CD4-positive, alpha-beta memory T cell (primary cell): Measurements from ENCODE around the gene PYGO2. TPM values are rescaled to one million over a fixed set of nuclear protein-coding genes. Genes with fewer than 3 reads are reported as not detected.

Experiments used
- CTCF ChIA-PET: fragments of 350-600 bp; sonication (Branson Sonifier 250); formaldehyde crosslinking; loops from one replicate; lab custom pipeline; 2021; ENCODE audit warnings: inconsistent platforms; ENCODE audit not compliant: partially characterized antibody; lab: Charles Lee
- POLR2A ChIA-PET: fragments of 350-600 bp; sonication (Branson Sonifier 250); formaldehyde crosslinking; loops from one replicate; lab custom pipeline; 2021; ENCODE audit not compliant: partially characterized antibody; lab: Charles Lee
- DNase-seq, 5 donors: peaks; one replicate each; pipeline versions ENCODE4 v3.0.0 to v3.0.0-alpha.2; 2020 to 2022; ENCODE audit warnings: mixed read lengths in 1 of 5
- H3K27ac ChIP-seq: one replicate; pipeline ENCODE4 v1.7.0; 2013; ENCODE audit warnings: low read depth, low read length
- H3K27me3 ChIP-seq: 2 replicates; pipeline ENCODE4 v1.7.0; 2013; ENCODE audit warnings: mild to moderate bottlenecking, low read length, moderate library complexity; ENCODE audit not compliant: insufficient read depth
- H3K36me3 ChIP-seq: 2 replicates; pipeline ENCODE4 v1.7.0; 2013; ENCODE audit warnings: mild to moderate bottlenecking, low read length, moderate library complexity; ENCODE audit not compliant: insufficient read depth
- H3K4me1 ChIP-seq: 2 replicates; pipeline ENCODE4 v1.7.0; 2013; ENCODE audit warnings: mild to moderate bottlenecking, low read length, moderate library complexity; ENCODE audit not compliant: insufficient read depth
- H3K4me3 ChIP-seq, 2 donors: one replicate each; pipeline ENCODE4 v1.7.0; 2013; ENCODE audit warnings: low read length in 2 of 2, mild to moderate bottlenecking in 1 of 2
- H3K9me3 ChIP-seq, 2 donors: one replicate each; pipeline ENCODE4 v1.7.0; 2013; ENCODE audit warnings: low read length in 2 of 2, control low read depth in 1 of 2; ENCODE audit not compliant: control insufficient read depth in 1 of 2
- H3K27ac Mint-ChIP-seq, 7 donors: one replicate each; pipeline ENCODE4 v1.8.0; 2020 to 2021; ENCODE audit warnings: mixed read lengths in 7 of 7, mild to moderate bottlenecking in 6 of 7, inconsistent platforms in 3 of 7, moderate library complexity in 3 of 7
- H3K27me3 Mint-ChIP-seq, 2 donors: one replicate each; pipeline ENCODE4 v1.8.0; 2020 to 2021; ENCODE audit warnings: mixed read lengths in 2 of 2
- H3K36me3 Mint-ChIP-seq, 2 donors: one replicate each; pipeline ENCODE4 v1.8.0; 2020 to 2021; ENCODE audit warnings: mixed read lengths in 2 of 2, inconsistent platforms in 1 of 2, mild to moderate bottlenecking in 1 of 2
- H3K4me1 Mint-ChIP-seq, 4 donors: one replicate each; pipeline ENCODE4 v1.8.0; 2020 to 2021; ENCODE audit warnings: mixed read lengths in 4 of 4, mild to moderate bottlenecking in 1 of 4
- H3K4me3 Mint-ChIP-seq, 8 donors: one replicate each; pipeline ENCODE4 v1.8.0; 2020 to 2021; ENCODE audit warnings: mixed read lengths in 8 of 8, mild to moderate bottlenecking in 7 of 8, moderate library complexity in 6 of 8, inconsistent platforms in 3 of 8
- H3K9me3 Mint-ChIP-seq, 8 donors: one replicate each; pipeline ENCODE4 v1.8.0; 2020 to 2021; ENCODE audit warnings: mixed read lengths in 8 of 8, mild to moderate bottlenecking in 5 of 8, inconsistent platforms in 3 of 8, moderate library complexity in 1 of 8
- intact Hi-C: fragments of 100-400 bp; cut with micrococcal nuclease; formaldehyde crosslinking; loops from one replicate; pipeline ENCODE4 v1.15.1; 2023
- polyA plus RNA-seq, 2 donors: library from polyadenylated mRNA; unstranded; fragments of 300-500 nt; fragmentation: Illumina TruSeq; gene quantifications; one replicate each; pipeline ENCODE4 v1.2.3, GENCODE V29; 2021
- total RNA-seq, 2 experiments: library from RNA; stranded (reverse); gene quantifications; one replicate each; pipeline ENCODE4 v1.2.3, GENCODE V29; 2021

Gene PYGO2
- total and polyA plus RNA-seq, 4 experiments from 2014 or later: 22.5 to 80.2 (median 66.3) TPM

GRCh38 chr1:154945962-154946850, 15.4 kb downstream of the PYGO2 start:
- ChIA-PET POLR2A (interaction anchor here (1.1 to 2.0 kb wide), 4 partner anchors 9 to 139 kb away, joined by 3 to 11 read pairs (median 3); partner anchors contain the start of genes PMVK and ZBTB7B), CTCF (interaction anchor here (0.9 to 4.4 kb wide), 6 partner anchors 10 to 465 kb away, joined by 3 to 14 read pairs (median 4); partner anchors contain the start of genes ADAM15 and PMVK)
- H3K36me3 Mint-ChIP-seq: peaks cover 29 to 64% of the 10 kb centered on the region in 2 donors
- H3K4me3 Mint-ChIP-seq: no peak overlapping the region
- peak overlapping the region; percentile 51 to 97 (median 84) for H3K27ac Mint-ChIP-seq
- H3K27ac ChIP-seq: peak overlapping the region; percentile 82
- peak in 1 of 5 donors; percentile 29 for DNase-seq
- H3K36me3 ChIP-seq: peaks cover 58% of the 10 kb centered on the region
- peaks cover 0 to 2% (median 0%) of the 10 kb centered on the region in 8 donors for H3K9me3 Mint-ChIP-seq
- H3K9me3 ChIP-seq: no peaks in the 10 kb centered on the region
- peaks cover 72% of the 10 kb centered on the region for H3K4me1 ChIP-seq
- no peaks in the 10 kb centered on the region for H3K27me3 Mint-ChIP-seq
- intact Hi-C loops: no loop called here
- no peak overlapping the region for H3K4me3 ChIP-seq
- no peaks in the 10 kb centered on the region for H3K27me3 ChIP-seq
- peaks cover 40 to 66% (median 55%) of the 10 kb centered on the region in 4 donors for H3K4me1 Mint-ChIP-seq

GRCh38 chr1:154945160-154945961, 16.2 kb downstream of the PYGO2 start:
- Histone ChIP-seq H3K4me3 (no peak overlapping the region), H3K36me3 (peaks cover 49% of the 10 kb centered on the region), H3K27ac (peak overlapping the region; percentile 82), H3K4me1 (peaks cover 72% of the 10 kb centered on the region), H3K27me3 (no peaks in the 10 kb centered on the region), H3K9me3 (no peaks in the 10 kb centered on the region)
- Mint-ChIP-seq H3K9me3 (peaks cover 0 to 2% (median 0%) of the 10 kb centered on the region in 8 donors), H3K27ac (peak overlapping the region; percentile 6 to 97 (median 62)), H3K4me3 (no peak overlapping the region), H3K4me1 (peaks cover 42 to 66% (median 55%) of the 10 kb centered on the region in 4 donors), H3K27me3 (no peaks in the 10 kb centered on the region), H3K36me3 (peaks cover 23 to 58% of the 10 kb centered on the region in 2 donors)
- peak in 1 of 5 donors; percentile 22 for DNase-seq
- CTCF ChIA-PET: interaction anchor here (0.9 to 4.4 kb wide), 14 partner anchors 9 to 464 kb away, joined by 3 to 14 read pairs (median 4); partner anchors contain the start of genes ADAM15, ADAR, FLAD1 and PMVK
- POLR2A ChIA-PET: interaction anchor here (0.7 to 2.0 kb wide), 8 partner anchors 9 to 276 kb away, joined by 3 to 11 read pairs (median 3); partner anchors contain the start of genes FLAD1, PMVK and ZBTB7B
- intact Hi-C loops: no loop called here

GRCh38 chr1:154944401-154945159, 17.0 kb downstream of the PYGO2 start:
- Mint-ChIP-seq H3K4me1 (peaks cover 47 to 69% (median 59%) of the 10 kb centered on the region in 4 donors), H3K36me3 (peaks cover 21 to 57% of the 10 kb centered on the region in 2 donors), H3K4me3 (peak overlapping the region in 1 of 8 donors; percentile 85), H3K27ac (peak overlapping the region; percentile 61 to 97 (median 96)), H3K9me3 (peaks cover 0 to 2% (median 0%) of the 10 kb centered on the region in 8 donors), H3K27me3 (no peaks in the 10 kb centered on the region)
- Histone ChIP-seq H3K4me1 (peaks cover 77% of the 10 kb centered on the region), H3K36me3 (peaks cover 47% of the 10 kb centered on the region), H3K27me3 (no peaks in the 10 kb centered on the region), H3K4me3 (no peak overlapping the region), H3K9me3 (no peaks in the 10 kb centered on the region), H3K27ac (peak overlapping the region; percentile 82)
- intact Hi-C loops: no loop called here
- ChIA-PET POLR2A (interaction anchor here (0.7 to 2.0 kb wide), 10 partner anchors 8 to 323 kb away, joined by 3 to 11 read pairs (median 3); partner anchors contain the start of genes FLAD1 and PMVK), CTCF (interaction anchor here (0.6 to 4.4 kb wide), 20 partner anchors 8 to 464 kb away, joined by 3 to 14 read pairs (median 3); partner anchors contain the start of genes ADAR, FLAD1 and PMVK)
- no peak for DNase-seq

DNA sequence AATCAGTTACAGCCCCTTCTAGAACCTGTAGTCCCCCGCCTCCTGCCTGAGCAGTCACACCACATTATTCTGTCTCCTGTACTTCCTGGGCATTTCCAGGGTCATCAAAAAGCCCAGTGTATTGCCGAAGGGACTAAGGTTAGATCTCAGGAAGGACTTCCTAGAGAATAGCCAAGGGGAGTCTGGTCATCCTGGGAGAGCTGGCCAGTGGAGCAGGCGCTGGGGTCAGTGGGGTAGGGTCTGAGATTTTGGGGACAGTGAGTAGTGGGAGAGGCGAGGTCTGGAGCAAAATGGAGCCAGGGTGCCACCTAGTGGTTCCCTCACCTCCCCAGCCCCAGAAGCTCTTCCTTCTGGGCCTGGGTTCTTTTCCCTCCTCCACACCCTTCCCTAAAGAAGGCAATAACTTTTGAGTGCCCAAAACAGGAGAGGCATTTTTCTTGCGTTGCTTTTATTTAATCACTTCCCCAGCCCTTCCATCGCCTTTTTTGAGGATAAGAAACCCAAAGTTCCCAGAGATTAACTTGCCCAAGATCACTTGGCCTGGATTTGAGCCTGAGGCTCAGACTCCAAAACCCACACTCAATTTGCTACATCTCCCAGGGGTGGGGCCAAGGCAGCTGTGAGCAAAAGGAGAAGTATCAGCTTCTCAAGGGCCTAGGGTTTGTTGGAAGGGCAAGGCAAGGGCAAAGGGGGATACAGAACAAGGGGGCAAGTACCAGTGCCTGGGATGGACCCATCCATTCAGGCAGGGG, 17.8 kb downstream of the PYGO2 start:
- ChIA-PET POLR2A (interaction anchor here (0.8 to 1.4 kb wide), 7 partner anchors 9 to 322 kb away, joined by 3 to 8 read pairs (median 3); no protein-coding TSS in a partner anchor), CTCF (interaction anchor here (0.6 to 4.4 kb wide), 16 partner anchors 8 to 378 kb away, joined by 3 to 14 read pairs (median 4); partner anchors contain the start of genes ADAR, FLAD1 and PMVK)
- intact Hi-C loops: no loop called here
- Mint-ChIP-seq H3K27me3 (no peaks in the 10 kb centered on the region), H3K36me3 (peaks cover 14 to 50% of the 10 kb centered on the region in 2 donors), H3K4me1 (peaks cover 47 to 67% (median 58%) of the 10 kb centered on the region in 4 donors), H3K27ac (peak overlapping the region; percentile 90 to 98 (median 97)), H3K9me3 (peaks cover 0 to 2% (median 0%) of the 10 kb centered on the region in 8 donors), H3K4me3 (peak overlapping the region in 7 of 8 donors; percentile 29 to 85 (median 67))
- Histone ChIP-seq H3K27me3 (no peaks in the 10 kb centered on the region), H3K4me3 (no peak overlapping the region), H3K36me3 (peaks cover 47% of the 10 kb centered on the region), H3K9me3 (no peaks in the 10 kb centered on the region), H3K4me1 (peaks cover 79% of the 10 kb centered on the region), H3K27ac (peak overlapping the region; percentile 82)
- peak in 2 of 5 donors; percentile 45 to 47 for DNase-seq

DNA sequence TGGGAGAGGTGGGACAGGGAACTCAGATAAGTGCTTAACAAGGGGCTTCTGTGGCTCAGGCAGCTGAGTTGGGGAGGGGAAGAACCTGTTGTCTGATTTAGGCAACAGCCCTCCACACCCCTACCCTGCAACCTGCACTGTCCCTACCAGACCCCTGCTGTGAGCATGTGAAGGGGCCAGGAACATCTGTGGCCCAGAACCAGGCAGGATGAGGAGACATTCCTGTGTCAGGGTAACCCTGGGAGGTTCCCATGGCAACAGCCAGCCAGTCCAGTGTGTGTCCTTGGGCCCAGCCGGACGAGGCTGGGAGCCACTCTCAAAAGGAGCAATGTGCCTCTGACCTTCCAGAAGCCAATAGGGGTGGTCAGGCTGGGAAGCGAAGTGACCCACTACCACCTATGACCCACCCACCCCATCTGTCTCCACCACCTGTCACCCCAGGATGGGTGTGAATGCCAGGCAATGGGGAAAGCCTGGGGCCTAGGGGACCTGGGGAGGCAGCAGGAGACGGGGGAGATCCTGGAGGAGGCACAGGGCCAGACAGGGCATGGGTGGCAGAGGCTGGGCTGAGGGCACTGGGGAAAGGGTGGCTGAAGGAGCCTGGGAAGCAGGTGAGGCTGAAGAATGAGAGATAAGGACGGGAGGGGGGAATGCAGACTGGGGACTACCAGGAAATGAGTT, 20.1 kb downstream of the PYGO2 start:
- H3K4me3 ChIP-seq: no peak overlapping the region
- POLR2A ChIA-PET: interaction anchor here (0.7 to 1.8 kb wide), 7 partner anchors 7 to 382 kb away, joined by 3 to 6 read pairs (median 4); partner anchors contain the start of genes CKS1B and FLAD1

More for the DNA sequence above, 20.1 kb downstream of the PYGO2 start:
- intact Hi-C loops: no loop called here
- no peaks in the 10 kb centered on the region for H3K9me3 ChIP-seq
- CTCF ChIA-PET: interaction anchor here (1.0 to 8.0 kb wide), 7 partner anchors 12 to 382 kb away, joined by 3 to 65 read pairs (median 4); partner anchors contain the start of genes PBXIP1 and PYGO2
- H3K9me3 Mint-ChIP-seq: peaks cover 0 to 2% (median 0%) of the 10 kb centered on the region in 8 donors
- peaks cover 78% of the 10 kb centered on the region for H3K4me1 ChIP-seq
- peak overlapping the region; percentile 90 to 98 (median 97) for H3K27ac Mint-ChIP-seq
- H3K36me3 ChIP-seq: peaks cover 27% of the 10 kb centered on the region
- peak overlapping the region in 7 of 8 donors; percentile 41 to 70 (median 63) for H3K4me3 Mint-ChIP-seq
- peaks cover 5 to 39% of the 10 kb centered on the region in 2 donors for H3K36me3 Mint-ChIP-seq
- peaks cover 53 to 85% (median 68%) of the 10 kb centered on the region in 4 donors for H3K4me1 Mint-ChIP-seq
- peak overlapping the region; percentile 82 for H3K27ac ChIP-seq
- H3K27me3 Mint-ChIP-seq: no peaks in the 10 kb centered on the region
- no peaks in the 10 kb centered on the region for H3K27me3 ChIP-seq
- no peak for DNase-seq
